NK-92 treated with Interleukin-12 subunit alpha and Interleukin-12 subunit beta, amount 100 ng/mL, for 24 hours (cell line): ENCODE measurements around the gene GTPBP8.

Source experiments
- DNase-seq: peaks from one replicate; lab custom pipeline; 2025; lab: John Stamatoyannopoulos, UW

The GTPBP8 gene

GRCh38 chr3:112990672-112991602 is at the start of gene GTPBP8:
TSS of gene GTPBP8 (plus strand) at chr3:112990984. CDS start at chr3:112991000, 16 bp downstream.
- peak; percentile 97 for DNase-seq

DNA sequence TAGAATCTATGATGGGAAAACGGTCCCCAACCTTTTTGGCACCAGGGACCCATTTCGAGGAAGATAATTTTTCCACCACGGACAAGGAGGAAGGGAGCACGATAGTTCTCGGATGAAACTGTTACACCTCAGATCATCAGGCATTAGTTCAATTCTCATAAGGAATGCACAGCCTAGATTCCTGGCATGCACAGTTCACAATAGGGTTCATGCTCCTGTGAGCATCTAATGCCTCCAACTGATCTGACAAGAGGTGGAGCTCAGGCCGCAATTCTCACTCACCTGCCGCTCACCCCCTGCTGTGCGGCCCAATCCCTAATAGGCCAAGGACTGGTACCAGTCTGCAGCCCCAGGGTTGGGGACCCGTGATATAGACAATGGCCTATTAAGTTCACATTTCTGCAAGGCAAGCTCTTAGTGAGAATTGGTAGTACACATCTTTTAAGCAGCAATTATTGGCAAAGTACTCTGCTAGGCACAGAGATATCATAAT is 42.4 kb upstream of the GTPBP8 start:
- DNase-seq: no peak

GRCh38 chr3:112956351-112956750 is 34.4 kb upstream of the GTPBP8 start:
- DNase-seq: no peak

GRCh38 chr3:112958811-112959560 is 31.8 kb upstream of the GTPBP8 start:
- no peak for DNase-seq

- DNase-seq: no peak
Observed at GRCh38 chr3:112963683-112964082, 27.1 kb upstream of the GTPBP8 start.

DNA sequence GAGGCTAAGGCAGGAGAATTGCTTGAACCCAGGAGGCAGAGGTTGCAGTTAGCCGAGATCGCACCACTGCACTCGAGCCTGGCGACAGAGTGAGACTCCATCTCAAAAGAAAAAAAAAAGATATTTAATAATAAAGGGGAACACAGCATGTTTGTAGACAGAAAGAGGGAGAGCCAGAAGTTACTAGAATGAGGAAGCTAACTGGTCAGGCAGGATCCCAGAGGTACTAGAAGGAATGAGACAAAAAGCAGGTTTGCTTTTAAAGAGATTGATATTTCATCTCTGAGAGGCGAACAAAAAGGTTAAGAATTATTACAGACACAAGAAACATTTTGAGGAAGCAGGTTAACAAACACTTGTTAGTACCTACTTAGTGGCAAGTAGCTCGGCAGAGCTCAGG is 25.1 kb upstream of the GTPBP8 start:
- no peak for DNase-seq

DNA sequence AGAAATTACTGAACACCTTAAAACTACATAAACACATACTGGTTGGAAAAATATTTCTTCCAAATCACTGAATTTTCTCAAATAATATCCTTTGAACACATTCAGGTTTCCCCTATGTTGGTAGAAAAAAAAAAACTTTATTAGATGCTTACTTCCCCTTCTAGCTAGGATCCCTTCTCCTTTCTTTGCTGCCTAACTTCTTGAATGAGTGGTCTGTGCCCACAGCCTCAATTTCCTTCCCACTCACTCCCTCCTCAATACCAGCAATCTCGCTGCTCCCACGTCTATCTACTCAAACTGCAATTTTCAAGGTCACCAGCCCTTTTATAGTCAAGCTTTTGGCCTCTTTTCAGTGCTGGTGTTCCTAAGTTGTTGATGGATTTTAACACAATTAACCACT is 24.2 kb upstream of the GTPBP8 start:
- DNase-seq: no peak

DNA sequence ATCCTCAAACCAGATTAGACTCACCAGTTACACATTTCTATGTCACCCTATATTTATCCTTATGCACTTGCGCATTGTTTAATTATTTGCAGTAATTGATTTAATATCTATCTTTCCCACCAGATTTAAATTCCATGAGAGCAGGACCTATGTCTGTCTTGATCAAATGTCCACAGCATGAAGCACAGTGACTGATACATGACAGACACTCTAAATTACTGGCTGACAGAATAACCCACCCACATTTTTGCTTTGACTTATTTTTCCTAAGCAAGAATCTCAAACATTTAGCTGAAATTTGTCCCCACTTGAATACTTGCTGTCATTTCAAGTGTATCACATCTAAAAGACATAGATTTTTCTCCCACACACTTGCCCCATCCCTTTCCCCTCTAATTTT is 23.4 kb upstream of the GTPBP8 start:
- no peak for DNase-seq

DNA sequence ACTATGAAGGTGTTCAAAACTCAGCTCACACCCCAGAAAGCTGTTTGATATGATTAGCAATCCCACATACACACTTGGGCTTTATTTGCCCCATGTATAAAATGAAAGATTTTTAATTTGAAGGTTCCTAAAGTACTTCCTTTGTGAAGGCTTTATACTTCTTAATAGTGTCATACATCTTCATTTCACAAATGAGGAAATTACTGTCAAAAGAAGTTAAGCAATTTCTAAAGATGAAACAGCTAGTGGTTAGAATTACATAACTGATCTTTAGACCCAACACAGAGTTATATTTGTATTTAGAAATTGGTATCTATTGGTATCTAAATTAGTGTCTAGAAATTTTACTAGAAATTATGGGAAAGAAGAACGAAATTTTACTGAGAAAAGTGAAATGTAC is 23.0 kb upstream of the GTPBP8 start:
- no peak for DNase-seq

GRCh38 chr3:112972158-112972557 is 18.6 kb upstream of the GTPBP8 start:
- no peak for DNase-seq

DNA sequence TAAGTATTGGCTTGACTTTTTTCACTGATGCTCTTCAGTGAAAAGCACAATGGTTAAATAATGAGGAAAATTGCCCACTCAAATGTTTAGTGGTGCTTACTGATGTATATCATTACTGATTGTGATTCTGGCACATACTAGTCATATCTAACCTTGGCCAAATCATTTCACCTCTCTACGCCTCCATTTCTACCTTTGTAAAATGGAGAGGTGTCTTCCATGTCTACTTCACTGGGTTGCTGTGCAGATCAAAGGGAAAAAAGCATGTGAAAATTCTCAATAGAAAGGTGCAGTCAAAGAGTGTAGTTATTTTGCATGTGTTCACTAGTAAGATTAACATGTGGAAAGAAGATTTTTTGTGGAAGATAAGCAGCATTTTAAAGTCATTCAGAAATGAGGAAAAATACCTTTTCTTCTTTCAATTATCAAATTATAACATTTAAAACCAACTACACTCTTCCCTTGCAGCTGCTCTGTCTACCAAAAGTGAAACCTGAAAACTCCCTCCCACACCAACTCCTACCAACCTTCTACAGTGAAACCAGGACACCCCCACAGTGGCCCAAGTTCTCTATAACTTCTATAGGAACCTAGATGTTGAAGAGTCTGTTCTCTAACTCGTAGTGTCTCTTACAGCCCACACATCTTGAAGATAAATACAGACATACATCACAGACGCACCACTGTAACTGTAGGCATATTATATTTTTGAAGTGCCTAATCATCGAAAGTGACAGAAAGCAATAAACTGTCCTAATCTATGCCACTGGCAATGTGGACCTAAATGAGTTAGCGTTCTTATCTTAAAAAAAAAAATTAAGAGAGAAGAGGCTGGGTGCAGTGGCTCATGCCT is 17.2 kb upstream of the GTPBP8 start:
- DNase-seq: peak; percentile 27

- no peak for DNase-seq
Observed at GRCh38 chr3:112974178-112974517, 16.6 kb upstream of the GTPBP8 start.

- DNase-seq: no peak
Observed at GRCh38 chr3:112974894-112975293, 15.9 kb upstream of the GTPBP8 start, which contains the start of gene CD200R1. TSS of gene CD200R1 (minus strand) at chr3:112975103. CDS start at chr3:112974857, 246 bp downstream.

DNA sequence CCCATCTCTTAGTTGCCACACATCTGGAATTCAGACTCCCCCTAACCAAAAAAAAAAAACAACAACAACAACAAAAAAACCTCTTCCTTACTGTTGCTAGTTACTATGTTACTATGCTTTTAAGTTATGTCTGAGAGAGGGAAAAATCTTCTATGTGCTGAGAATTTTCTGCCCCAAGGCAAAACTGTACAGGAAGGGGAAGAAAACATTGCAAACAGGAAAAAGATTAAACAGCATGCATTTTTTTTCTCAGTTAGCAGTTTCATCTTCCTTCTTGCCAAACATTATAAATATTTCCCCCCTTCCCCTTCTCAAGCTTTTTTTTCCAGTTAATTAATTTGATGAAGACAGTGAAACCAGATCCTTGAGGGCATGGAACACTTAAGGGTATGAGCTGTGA is 14.8 kb upstream of the GTPBP8 start:
- DNase-seq: no peak

DNA sequence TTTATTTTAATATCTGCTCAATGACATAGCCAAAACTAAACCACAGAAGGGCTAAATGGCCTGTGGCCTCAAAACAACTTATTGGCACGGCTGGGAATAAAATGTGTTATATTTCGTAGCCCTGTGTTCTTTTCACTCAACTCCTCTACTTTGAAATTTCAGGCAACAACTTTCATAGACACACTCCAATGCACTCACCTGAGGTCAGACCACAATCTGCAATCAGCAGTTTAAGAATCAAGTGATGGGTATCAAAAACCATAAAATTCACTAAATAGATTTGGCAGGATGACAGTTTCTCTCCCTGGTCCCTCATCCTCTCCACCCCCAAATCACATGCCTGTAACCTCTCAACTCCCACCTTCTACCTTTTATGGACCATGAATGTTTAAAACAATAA is 13.8 kb upstream of the GTPBP8 start:
- no peak for DNase-seq

DNA sequence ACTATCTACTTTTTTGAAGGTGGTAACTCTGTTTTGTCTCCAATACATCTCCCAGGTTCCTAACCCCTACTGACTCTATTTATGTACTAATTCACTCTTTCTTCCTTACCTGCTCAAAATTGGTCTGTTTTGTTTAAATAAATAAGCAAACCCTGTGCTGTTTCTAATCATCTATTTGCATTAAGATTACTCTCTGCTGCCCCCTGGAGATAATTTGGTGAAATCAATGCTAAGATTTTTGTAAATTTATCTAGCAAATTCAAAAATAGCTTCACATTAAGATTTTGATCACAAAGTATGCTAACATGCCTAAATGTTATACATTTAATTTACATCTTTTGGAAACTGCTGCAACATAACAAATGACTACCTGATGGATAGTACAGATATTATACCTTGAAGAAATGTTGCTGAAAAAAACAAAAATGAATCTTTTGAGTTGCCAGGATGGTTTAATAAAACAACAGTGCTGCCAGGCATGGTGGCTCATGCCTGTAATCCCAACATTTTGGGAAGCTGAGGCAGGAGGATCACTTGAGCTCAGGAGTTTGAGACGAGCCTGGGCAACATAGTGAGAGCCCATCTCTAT is 11.4 kb upstream of the GTPBP8 start:
- DNase-seq: no peak

DNA sequence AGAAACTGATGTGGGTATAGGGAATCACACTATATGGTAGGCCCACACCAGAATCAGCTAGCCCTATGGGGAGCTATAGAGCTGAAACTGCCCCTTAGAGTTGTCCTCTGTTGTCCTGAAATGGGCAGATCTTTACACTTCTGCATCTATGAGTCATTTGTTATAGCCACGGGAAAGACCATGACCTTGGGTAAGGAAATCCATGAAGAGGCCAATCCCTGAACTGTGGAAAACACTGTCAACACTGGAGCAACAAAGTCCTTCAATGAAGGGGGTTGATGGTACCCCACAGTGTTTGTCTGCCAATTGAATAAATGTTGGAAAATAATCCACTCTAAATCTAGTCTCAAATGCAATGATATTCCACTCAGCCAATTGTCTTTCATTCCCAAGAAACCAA is 10.7 kb upstream of the GTPBP8 start:
- no peak for DNase-seq

GRCh38 chr3:112982710-112983109 is 8.1 kb upstream of the GTPBP8 start:
- no peak for DNase-seq

GRCh38 chr3:112984485-112984884 is 6.3 kb upstream of the GTPBP8 start:
- no peak for DNase-seq

GRCh38 chr3:112987710-112988334 is 3.0 kb upstream of the GTPBP8 start:
- DNase-seq: peak; percentile 44

DNA sequence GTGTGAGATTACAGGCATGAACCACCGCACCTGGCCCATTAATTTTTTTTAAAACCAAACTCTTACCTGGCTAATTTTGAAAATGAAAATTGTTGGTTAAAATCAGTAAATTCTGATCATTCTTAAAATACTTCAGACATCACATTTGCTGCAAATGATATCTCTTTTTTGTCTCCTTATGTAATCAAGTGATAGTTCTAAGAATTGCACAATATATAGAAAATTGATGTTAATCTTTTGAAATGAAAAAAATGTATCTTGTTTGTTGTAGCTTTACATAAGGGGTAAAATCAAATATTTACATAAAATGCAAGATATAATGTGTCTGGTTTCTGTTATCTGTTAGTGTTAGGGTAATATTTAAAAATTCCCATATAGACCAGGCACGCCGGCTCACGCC is 5.0 kb downstream of the GTPBP8 start:
- DNase-seq: no peak
